BJ (cell line): ENCODE data around the gene ASAP2. TPM values are rescaled to one million over a fixed set of nuclear protein-coding genes. Genes with fewer than 3 reads are reported as not detected.

Experiments used
- CTCF ChIA-PET: fragments of 350-600 bp; formaldehyde crosslinking; extraction: SDS; loops from one replicate; lab custom pipeline; 2021; ENCODE audit warnings: antibody characterized with exemption, inconsistent platforms; lab: Yijun Ruan, JAX
- POLR2A ChIA-PET: fragments of 300-600 bp; sonication (Branson Sonifier 250); formaldehyde crosslinking; extraction: SDS; loops from one replicate; lab custom pipeline; 2021; ENCODE audit warnings: antibody characterized with exemption; lab: Charles Lee
- DNase-seq: peaks from one replicate; pipeline ENCODE4 v3.0.0-alpha.2; 2011; ENCODE audit warnings: low read depth
- H3K27me3 ChIP-seq: 2 replicates; pipeline ENCODE4 v1.6.0; 2011; ENCODE audit warnings: low read length; ENCODE audit not compliant: control insufficient read depth, insufficient read depth
- H3K36me3 ChIP-seq: 2 replicates; pipeline ENCODE4 v1.5.1; 2011; ENCODE audit warnings: low read length; ENCODE audit not compliant: control insufficient read depth, insufficient read depth
- H3K4me3 ChIP-seq: 2 replicates; pipeline ENCODE4 v1.5.1; 2011; ENCODE audit warnings: low read depth, mild to moderate bottlenecking, control low read depth, low read length
- polyA plus RNA-seq: library from polyadenylated mRNA; depleted of rRNA; stranded (reverse); fragments of >200 nt; gene quantifications from 2 replicates; pipeline ENCODE4 v1.2.3, GENCODE V29; 2011
- TF ChIP-seq, protein P1 (sequence below): IDR thresholded peaks from 2 replicates; pipeline ENCODE4 v1.5.1; 2011; ENCODE audit warnings: low read depth, mild to moderate bottlenecking, control low read depth, inconsistent platforms, low read length, moderate library complexity; ENCODE audit not compliant: insufficient read depth

The ASAP2 gene
- polyA plus RNA-seq, 1 experiment, result 14.1 TPM

DNA sequence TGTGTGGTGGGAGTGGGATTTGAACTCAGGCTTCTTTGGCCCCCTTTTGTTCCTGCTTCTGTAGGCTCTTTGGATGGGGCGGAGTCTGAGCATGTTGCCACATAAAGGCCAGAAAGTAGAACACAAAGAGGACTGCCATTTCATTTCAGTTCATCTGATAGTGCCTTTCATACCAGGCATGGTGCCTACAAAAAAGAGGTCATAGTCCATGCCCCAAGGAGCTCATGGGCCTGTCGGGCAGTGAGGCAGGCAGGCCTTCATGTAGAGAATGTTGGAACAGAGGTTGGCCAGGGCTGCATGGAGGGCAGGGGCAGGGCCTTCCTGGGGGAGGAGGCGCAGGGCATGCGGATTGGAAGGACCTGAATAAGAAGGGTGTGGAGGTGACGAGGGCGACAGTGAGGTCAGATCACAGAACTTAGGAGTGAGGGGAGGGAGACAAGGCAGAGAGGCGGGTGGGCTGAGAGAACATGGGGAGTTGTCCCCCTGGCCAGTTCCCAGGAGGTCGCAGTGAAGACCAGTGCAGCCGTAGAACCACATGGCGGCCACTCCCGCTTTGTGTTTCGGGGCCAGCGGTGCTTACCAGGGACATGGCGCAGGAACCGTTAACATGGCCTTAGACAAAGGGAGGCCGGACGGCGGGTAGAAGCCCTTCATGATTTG, 167.6 kb downstream of the ASAP2 start:
- TF ChIP-seq, protein P1, sequence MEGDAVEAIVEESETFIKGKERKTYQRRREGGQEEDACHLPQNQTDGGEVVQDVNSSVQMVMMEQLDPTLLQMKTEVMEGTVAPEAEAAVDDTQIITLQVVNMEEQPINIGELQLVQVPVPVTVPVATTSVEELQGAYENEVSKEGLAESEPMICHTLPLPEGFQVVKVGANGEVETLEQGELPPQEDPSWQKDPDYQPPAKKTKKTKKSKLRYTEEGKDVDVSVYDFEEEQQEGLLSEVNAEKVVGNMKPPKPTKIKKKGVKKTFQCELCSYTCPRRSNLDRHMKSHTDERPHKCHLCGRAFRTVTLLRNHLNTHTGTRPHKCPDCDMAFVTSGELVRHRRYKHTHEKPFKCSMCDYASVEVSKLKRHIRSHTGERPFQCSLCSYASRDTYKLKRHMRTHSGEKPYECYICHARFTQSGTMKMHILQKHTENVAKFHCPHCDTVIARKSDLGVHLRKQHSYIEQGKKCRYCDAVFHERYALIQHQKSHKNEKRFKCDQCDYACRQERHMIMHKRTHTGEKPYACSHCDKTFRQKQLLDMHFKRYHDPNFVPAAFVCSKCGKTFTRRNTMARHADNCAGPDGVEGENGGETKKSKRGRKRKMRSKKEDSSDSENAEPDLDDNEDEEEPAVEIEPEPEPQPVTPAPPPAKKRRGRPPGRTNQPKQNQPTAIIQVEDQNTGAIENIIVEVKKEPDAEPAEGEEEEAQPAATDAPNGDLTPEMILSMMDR, result no peak
- H3K4me3 ChIP-seq, result no peak overlapping the region
- peaks cover 20% of the 10 kb centered on the region for H3K36me3 ChIP-seq
- CTCF ChIA-PET, result interaction anchor here (1.2 to 1.4 kb wide), 2 partner anchors 231 to 233 kb away, joined by 5 to 6 read pairs; no protein-coding TSS in a partner anchor
- no peak for DNase-seq
- H3K27me3 ChIP-seq, result no peaks in the 10 kb centered on the region
- POLR2A ChIA-PET, result no interaction called here

DNA sequence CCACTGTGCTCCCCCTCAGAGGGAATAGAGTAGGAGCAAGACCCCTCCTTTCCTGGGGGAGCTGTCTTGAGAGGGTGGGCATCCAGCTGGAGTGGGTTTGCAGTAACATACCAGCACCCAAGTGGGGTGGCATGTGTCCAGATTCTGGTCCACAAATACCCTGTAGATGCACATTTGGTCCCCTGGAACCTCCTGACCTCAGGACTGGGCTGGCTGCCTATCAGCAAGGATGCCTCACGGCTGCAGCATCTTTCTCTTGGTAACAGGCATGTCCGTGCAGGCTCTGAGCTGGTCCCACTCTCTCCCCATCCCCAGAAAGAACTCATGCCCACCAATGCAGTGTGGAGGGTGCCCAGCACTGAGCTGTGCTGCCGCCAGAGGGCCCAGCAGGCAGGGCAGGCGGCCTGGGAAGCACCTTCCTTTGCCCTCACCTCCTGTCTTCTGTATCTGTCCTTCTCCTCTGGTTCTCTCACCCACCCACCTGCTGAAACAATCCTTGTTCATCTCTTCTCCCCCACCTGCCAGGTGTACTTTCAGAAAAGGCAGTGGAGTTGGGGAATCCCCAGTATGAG, 169.3 kb downstream of the ASAP2 start:
- Histone ChIP-seq H3K4me3 (no peak overlapping the region), H3K36me3 (peaks cover 20% of the 10 kb centered on the region), H3K27me3 (no peaks in the 10 kb centered on the region)
- ChIA-PET POLR2A (no interaction called here), CTCF (interaction anchor here (1.0 to 1.6 kb wide), 3 partner anchors 10 to 236 kb away, joined by 3 to 5 read pairs (median 3); no protein-coding TSS in a partner anchor)
- TF ChIP-seq, protein P1, result no peak
- DNase-seq, result no peak

DNA sequence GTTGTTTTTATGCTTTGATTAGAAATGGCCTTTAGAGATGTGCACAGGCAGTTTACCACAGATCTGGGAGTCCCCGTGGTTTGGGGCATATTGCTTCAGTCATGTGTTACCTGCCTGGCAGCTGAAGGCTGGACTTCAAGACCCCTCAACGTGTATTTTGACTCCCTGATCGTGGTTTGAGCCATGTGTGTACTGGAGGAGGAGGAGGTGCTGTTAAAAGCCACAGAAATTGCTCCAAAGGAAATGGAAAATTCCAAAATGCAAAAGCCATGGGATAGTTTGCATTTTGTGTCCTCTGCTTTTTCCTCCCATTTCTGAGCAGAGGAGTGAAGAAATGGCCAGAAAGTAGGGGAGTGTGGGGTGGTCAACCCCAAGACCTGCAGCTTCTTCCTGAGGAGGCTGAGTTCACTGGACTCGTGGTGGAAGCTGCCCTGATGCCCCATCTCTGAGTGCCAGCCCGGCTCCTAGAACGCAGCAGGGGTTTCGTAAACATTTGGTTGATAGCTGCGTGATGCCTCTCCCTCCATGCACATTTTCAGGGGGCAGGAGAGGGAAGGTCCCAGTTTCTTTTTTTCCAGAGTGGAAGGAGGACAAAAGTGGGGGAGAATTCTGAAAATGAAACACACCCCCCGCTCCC, 171.0 kb downstream of the ASAP2 start:
- ChIA-PET CTCF (no interaction called here), POLR2A (no interaction called here)
- no peaks in the 10 kb centered on the region for H3K27me3 ChIP-seq
- TF ChIP-seq, protein P1, result no peak
- H3K4me3 ChIP-seq, result no peak overlapping the region
- H3K36me3 ChIP-seq, result peaks cover 20% of the 10 kb centered on the region
- DNase-seq, result no peak

DNA sequence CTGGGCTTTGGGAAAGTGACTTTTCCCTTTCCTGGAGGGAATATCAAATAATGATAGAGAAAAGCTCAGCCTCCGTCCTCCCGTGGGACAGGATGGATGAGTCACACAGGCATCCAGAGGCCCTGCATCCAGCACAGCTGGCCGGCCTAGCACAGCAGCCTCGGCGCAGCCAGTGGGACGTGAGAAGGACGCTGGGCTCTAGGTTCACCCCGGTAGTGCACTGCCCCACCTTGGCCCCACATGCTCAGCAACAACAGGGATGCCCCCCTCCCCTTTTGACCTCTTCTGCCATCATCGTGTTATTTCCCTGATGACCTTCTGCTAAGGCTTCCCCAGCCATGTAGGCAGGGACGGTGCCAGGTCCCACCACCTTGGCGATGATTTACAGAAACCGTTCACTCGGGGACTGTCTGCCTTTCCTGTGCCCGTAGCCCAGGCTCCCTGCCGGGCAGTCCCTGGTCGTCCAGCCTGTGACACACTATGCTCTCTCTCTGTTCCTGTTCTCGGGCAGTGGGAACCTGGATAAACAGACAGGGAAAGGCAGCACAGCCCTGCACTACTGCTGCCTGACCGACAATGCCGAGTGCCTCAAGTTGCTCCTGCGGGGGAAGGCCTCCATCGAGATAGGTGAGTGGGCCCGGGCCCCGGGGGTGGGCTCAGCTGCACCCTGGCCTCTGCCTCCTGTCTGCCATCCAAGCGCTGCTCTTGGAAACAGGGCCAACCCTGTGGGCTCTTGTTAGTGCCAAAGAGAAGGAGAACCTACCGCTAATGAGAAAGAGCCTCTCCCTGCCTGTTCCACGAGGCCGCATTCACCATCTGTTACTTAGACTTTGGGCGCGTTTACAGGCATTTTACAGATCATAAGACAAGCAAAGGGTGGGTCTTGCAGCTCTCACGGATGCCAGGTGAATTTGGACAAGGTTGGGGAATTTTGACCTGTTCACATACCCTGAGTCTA, 172.1 kb downstream of the ASAP2 start:
- ChIA-PET POLR2A (interaction anchor here (0.5 kb wide), 1 partner anchor 637 kb away, joined by 8 read pairs; no protein-coding TSS in a partner anchor), CTCF (interaction anchor here (0.8 kb wide), 1 partner anchor 7 kb away, joined by 3 read pairs; no protein-coding TSS in a partner anchor)
- TF ChIP-seq, protein P1, result no peak
- DNase-seq, result no peak
- Histone ChIP-seq H3K4me3 (no peak overlapping the region), H3K27me3 (no peaks in the 10 kb centered on the region), H3K36me3 (peaks cover 14% of the 10 kb centered on the region)
